SKM-1 (cell line): ENCODE results near the gene FGF14.

ENCODE experiments used
- DNase-seq: peaks from one replicate; lab custom pipeline; 2025; ENCODE audit not compliant: unreplicated experiment; lab: John Stamatoyannopoulos, UW

FGF14 gene

DNA sequence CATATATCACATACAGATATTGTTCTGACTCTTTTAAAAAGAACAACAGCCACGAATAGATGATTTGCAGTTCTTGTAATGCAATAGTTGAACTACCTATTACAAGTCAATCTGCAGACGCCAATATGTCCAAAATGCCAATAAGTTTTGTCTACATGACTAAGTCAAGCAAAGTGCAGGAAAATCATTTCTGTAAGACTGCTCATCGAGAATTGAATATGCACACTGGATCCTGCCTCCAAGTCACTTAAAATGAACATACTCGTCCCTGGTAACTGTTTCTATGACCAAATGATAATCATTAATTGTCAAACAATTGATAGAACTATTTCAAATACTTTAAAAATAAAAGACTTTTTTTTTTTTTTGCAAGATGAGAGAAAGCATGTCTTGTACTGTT is 573.7 kb downstream of the FGF14 start:
- no peak for DNase-seq

DNA sequence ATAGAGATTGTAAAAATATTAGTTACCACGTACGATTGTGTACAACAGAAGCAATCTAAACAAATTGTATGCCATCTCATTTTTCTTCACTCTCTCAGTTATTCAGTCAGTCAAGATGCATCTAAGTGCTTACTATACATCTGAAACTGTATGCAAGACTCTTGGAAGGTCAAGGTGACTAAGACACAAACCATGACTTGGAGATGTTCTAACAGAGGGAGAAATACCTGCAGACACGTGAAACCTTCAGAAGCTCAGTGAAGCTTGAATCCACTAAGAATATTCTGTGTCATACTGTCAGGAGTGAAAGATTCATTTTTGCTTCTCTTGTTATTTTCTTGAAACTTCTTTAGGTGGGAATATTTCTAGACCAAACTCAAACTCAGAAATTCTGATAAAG is 584.0 kb downstream of the FGF14 start:
- DNase-seq = no peak

DNA sequence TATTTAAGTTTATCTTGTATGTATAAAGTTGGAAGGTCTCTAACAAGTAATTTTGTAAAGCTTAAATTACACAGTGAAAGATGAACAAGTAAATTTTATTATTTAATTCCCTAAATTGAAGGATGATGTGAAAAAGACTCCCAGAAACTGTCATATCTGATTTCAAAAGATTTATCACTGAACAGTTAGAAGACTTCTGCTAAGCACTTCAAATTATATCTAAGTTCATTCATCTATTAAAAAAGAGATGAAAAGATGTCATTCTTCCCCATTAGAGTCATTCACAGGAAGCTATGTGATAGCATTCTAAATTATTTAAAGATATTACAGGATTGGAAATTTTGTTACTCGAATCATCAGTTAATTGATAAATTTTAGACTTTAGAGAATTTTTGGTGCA is 590.0 kb downstream of the FGF14 start:
- DNase-seq = no peak

DNA sequence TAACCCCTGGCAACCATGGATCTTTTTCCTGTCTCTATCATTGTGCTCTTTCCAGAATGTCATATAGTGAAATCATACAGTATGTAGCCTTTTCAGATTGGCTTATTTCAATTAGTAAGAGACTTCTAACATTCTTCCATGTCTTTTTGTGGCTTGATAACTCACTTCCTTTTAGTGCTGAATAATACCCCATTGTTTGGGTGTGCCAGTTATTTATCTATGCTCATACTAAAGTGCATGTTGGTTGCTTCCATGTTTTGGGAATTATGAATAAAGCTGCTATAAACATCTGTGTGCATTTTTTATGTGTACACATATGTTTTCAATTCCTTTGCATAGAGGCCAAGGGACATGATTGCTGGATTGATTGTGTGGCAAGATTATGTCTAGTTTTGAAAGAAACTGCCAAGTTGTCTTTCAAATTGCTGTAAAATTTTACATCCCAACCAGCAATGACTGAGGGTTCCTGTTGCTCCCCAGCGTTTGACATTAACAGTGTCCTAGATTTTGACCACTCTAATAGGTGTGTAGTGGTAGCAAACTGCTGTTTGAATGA is 590.5 kb downstream of the FGF14 start:
- no peak for DNase-seq

GRCh38 chr13:101799196-101799595 is 602.7 kb downstream of the FGF14 start:
- DNase-seq = no peak

DNA sequence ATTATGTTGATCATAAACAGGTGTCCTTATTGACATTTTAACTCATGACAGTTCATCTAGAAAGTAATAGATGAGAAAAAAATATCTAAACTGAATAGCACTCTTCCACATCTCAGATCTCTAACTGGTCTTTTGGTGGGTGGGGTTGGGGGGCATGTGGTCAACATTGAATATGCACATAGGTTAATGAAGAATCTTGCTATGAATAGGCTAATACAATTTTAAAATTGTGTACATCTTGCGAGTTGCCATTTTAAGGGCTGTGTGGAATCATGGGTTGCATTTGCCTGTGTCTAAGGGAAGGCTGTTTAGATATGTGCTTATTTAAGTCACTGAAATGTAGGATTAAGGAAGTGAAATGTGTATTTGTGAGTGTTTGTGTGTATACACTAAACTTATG is 603.4 kb downstream of the FGF14 start:
- DNase-seq = no peak

DNA sequence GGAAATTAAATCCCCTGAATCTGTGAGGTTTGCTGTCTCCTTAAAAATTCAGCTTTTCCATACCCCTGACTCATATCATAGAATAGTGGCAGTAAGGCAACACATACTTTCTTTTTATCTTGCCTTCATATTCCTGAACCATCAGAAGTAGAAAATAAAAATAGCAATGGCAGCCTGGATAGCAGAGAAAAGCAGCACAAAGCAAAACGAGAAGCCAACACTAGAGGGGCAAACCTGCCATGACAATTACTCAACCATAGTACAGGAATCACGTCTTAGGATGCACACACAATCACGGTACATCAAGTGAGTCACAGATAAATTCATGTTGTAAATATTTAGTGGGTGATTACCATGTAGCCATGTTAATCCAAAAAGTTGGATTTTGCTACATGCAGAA is 606.4 kb downstream of the FGF14 start:
- no peak for DNase-seq

DNA sequence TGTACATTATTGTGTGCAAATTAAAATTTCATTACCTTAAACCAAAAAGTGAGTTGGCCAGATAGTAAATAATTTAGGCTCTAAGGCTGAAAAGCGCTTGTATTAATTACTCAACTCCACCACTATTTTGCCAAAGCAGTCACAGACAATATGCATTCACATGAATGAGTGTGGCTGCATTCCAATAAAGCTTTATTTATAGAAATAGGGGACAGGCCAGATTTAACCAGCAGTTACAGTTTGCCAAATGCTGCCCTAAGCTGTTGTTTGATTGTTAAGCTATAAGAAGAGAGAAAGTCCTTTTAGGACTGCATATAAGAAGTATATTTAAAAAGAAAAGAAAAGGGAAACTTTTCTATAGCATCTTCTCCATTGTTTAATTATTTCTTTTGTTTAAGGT is 606.8 kb downstream of the FGF14 start:
- DNase-seq = no peak

- DNase-seq = no peak
Measured at GRCh38 chr13:101792189-101792588, 609.7 kb downstream of the FGF14 start.

DNA sequence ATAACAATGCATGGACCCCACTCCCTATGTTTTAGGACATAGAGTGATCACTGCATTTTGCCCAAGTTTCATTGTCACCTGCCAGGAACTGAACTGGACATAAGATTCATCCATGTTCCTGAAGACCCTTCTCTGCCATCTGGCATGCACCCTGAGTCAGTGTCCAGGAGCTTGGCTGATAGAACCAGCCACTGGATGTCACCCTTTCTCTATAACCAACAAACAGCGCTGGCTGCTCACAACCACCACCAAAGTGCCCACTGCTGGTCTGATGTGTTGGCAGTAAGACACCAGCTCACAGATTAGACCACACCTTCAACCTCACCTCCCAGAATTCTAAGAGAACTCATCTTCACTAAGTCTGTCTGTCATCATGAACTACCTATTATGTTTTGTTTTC is 616.0 kb downstream of the FGF14 start:
- DNase-seq = no peak

GRCh38 chr13:101784313-101784712 is 617.5 kb downstream of the FGF14 start:
- no peak for DNase-seq

GRCh38 chr13:101783554-101783953 is 618.3 kb downstream of the FGF14 start:
- no peak for DNase-seq

DNA sequence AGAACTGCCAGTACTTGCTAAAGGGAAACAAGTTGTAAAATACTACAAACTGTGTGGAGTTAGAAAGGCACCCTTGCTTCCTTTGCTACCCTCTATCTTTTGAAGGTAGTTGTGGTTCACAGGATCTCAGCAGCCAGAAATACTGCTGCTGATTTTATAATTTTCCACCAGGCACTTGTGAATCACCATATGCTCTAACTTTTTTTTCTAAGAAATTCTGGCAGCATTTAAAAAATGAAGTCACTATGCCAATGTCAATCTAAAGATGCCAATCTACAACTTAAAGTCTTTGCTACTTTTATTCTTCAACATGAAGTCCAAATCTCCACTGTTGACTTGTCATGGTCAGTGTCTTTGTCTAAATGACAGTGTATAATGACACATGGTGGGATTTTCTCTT is 621.6 kb downstream of the FGF14 start:
- no peak for DNase-seq

DNA sequence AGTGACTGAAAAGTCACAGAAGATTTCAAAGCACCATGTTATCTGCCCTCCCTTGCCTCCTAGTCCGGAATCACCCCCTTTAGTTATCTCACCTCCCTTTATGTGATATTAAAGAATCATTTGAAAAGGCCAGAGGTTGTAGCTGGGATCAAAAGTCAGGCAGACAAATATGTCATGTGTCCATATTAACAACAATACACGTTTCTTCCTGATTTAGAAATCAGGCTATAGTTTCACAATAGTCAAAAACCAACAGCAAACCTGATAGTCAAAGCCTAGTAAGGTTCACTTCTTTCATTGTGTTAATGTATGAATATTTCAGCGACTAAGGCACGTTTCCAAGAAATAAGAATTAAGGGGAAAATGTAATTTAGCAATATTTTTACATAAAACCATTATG is 622.7 kb downstream of the FGF14 start:
- DNase-seq = no peak

DNA sequence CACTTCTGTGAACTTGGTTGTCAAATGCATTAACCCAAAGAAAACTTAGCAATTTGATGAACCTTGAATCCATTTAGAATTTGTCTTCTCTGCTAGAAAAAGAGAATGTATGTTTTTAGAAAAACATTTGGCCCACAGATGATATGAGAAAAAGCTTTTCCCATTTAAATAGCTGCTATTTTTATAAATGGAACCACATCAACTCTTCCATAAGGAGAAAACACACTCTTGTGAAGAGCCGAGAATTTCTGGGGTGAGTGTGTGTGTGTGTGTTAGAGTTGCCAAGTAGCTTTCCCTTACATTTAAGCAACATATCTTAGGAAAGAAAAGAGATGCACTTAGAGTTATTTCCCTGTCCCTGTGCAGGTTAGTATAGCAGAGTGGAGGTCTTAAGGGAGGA is 626.6 kb downstream of the FGF14 start:
- no peak for DNase-seq

GRCh38 chr13:101774393-101774792 is 627.5 kb downstream of the FGF14 start:
- no peak for DNase-seq

- DNase-seq = no peak
Measured at GRCh38 chr13:101773062-101773461, 628.8 kb downstream of the FGF14 start.

- DNase-seq = no peak
Measured at GRCh38 chr13:101767131-101767530, 634.7 kb downstream of the FGF14 start.

- no peak for DNase-seq
Measured at GRCh38 chr13:101763191-101763590, 638.7 kb downstream of the FGF14 start.

GRCh38 chr13:101757446-101758039 is 644.3 kb downstream of the FGF14 start:
- DNase-seq = peak; percentile 18

DNA sequence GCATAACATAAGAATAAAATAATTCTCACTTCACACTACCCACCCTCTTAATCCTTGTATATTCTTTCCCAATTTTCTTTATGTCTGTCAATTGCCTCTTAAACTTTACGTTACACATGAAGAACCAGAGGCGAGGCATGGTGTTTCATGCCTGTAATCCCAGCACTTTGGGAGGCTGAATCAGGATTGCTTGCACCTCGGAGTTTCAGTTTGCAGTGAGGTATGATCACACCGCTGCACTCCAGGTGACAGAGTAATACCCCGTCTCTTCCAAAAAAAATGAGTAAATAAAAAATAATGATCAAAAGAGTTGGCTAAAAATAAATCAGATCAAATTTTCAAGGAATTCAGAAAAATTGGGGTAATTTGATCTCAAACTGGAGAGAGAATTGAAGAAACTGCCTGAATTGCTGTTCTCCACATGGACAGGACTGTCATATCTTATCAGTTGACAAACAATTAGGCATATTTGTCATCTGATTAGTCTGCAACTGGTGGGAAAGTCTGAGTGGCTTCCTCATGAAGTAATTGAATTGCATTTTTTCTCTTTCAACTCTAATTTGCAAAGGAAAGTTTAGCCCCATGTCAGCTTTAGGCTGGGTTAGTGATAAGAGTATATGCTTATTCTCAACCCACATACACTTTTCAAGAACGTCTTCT is 646.5 kb downstream of the FGF14 start:
- no peak for DNase-seq

GRCh38 chr13:101752432-101752831 is 649.4 kb downstream of the FGF14 start:
- no peak for DNase-seq

- DNase-seq = no peak
Measured at GRCh38 chr13:101751488-101751887, 650.4 kb downstream of the FGF14 start.
